GM23248 (cell line): ENCODE data around the gene RAMAC. TPM values are rescaled to one million over a fixed set of nuclear protein-coding genes. Genes with fewer than 3 reads are reported as not detected.

Source experiments
- DNase-seq: peaks from one replicate; pipeline ENCODE4 v3.0.0-alpha.2; 2015
- H2AFZ ChIP-seq: fragments of 200-600 bp; sonication (generic); 2 replicates; pipeline ENCODE4 v1.6.1; 2016; ENCODE audit warnings: antibody characterized with exemption
- H3F3A ChIP-seq: fragments of 200-600 bp; sonication (generic); 2 replicates; pipeline ENCODE4 v1.6.1; 2016; ENCODE audit warnings: mild to moderate bottlenecking, antibody characterized with exemption, mixed run types; ENCODE audit not compliant: insufficient read depth
- H3K27ac ChIP-seq: fragments of 200-600 bp; sonication (generic); 2 replicates; pipeline ENCODE4 v1.5.1; 2016; ENCODE audit warnings: mild to moderate bottlenecking
- H3K27me3 ChIP-seq: fragments of 200-600 bp; sonication (generic); replicated peaks from 2 replicates; pipeline ENCODE4 v1.6.1; 2016; ENCODE audit warnings: mild to moderate bottlenecking; ENCODE audit not compliant: insufficient read depth
- H3K36me3 ChIP-seq: fragments of 200-600 bp; sonication (generic); 2 replicates; pipeline ENCODE4 v1.6.1; 2016; ENCODE audit warnings: low read depth, mild to moderate bottlenecking
- H3K4me1 ChIP-seq: fragments of 200-600 bp; sonication (generic); 2 replicates; pipeline ENCODE4 v1.6.1; 2016; ENCODE audit warnings: mild to moderate bottlenecking; ENCODE audit not compliant: insufficient read depth
- H3K4me2 ChIP-seq: fragments of 200-600 bp; sonication (generic); one replicate; pipeline ENCODE4 v1.6.1; 2016; ENCODE audit warnings: mild to moderate bottlenecking; ENCODE audit not compliant: unreplicated experiment
- H3K4me3 ChIP-seq: fragments of 200-600 bp; sonication (generic); 2 replicates; pipeline ENCODE4 v1.5.1; 2016; ENCODE audit warnings: mild to moderate bottlenecking
- H3K79me2 ChIP-seq: fragments of 200-600 bp; sonication (generic); 2 replicates; pipeline ENCODE4 v1.6.1; 2016; ENCODE audit warnings: mild to moderate bottlenecking; ENCODE audit not compliant: insufficient read depth
- H3K9ac ChIP-seq: fragments of 200-600 bp; sonication (generic); 2 replicates; pipeline ENCODE4 v1.6.1; 2016; ENCODE audit warnings: mild to moderate bottlenecking
- H3K9me2 ChIP-seq: fragments of 200-600 bp; sonication (generic); 2 replicates; pipeline ENCODE4 v1.6.1; 2016; ENCODE audit warnings: mixed run types, mild to moderate bottlenecking, moderate library complexity; ENCODE audit not compliant: insufficient read depth
- H3K9me3 ChIP-seq: fragments of 200-600 bp; sonication (generic); one replicate; pipeline ENCODE4 v1.6.1; 2017; ENCODE audit warnings: low read depth
- H4K20me1 ChIP-seq: fragments of 200-600 bp; sonication (generic); 2 replicates; pipeline ENCODE4 v1.6.0; 2016; ENCODE audit not compliant: insufficient read depth
- EZH2 ChIP-seq: fragments of 200-600 bp; sonication (generic); IDR thresholded peaks from 2 replicates; pipeline ENCODE4 v1.6.1; 2018; ENCODE audit warnings: antibody characterized with exemption, mild to moderate bottlenecking; ENCODE audit not compliant: insufficient read depth, poor library complexity, severe bottlenecking
- EZH2phosphoT487 ChIP-seq: fragments of 200-600 bp; sonication (generic); IDR thresholded peaks from 2 replicates; pipeline ENCODE4 v1.6.1; 2018; ENCODE audit warnings: antibody characterized with exemption, moderate library complexity, mild to moderate bottlenecking, low read depth; ENCODE audit not compliant: insufficient read depth
- WGBS, 2 experiments: methylation state at CpG; one replicate each; pipeline ENCODE4 v1.1.6; 2015 to 2017; ENCODE audit warnings: low lambda C conversion rate in 2 of 2, low coverage in 1 of 2; ENCODE audit errors: missing lambda C conversion rate in 2 of 2; 5-methylcytosine and 5-hydroxymethylcytosine counted together
- in situ Hi-C: fragments of 300-500 bp; cut with MboI; formaldehyde crosslinking; loops from 2 replicates; pipeline ENCODE4 v1.15.0; 2020
- polyA plus RNA-seq: library from polyadenylated mRNA; unstranded; fragments of >200 nt; fragmentation: Nextera tagmentation; extraction: Ambion mirVana; gene quantifications from 2 replicates; pipeline ENCODE4 v1.2.1, GENCODE V29; 2016
- total RNA-seq: library from RNA; depleted of rRNA; stranded (reverse); fragments of >200 nt; shearing (Covaris generic); gene quantifications from 2 replicates; pipeline ENCODE4 v1.2.3, GENCODE V29; 2014

The RAMAC gene
- total and polyA plus RNA-seq, 2 experiments from 2014 or later = 23.9 to 40.2 TPM

- TF ChIP-seq EZH2 (no peak), EZH2phosphoT487 (no peak)
- Histone ChIP-seq H3K79me2 (peaks cover 20% of the 10 kb centered on the region), H3K4me2 (peak overlapping the region; percentile 30), H3K4me1 (peaks cover 23% of the 10 kb centered on the region), H4K20me1 (no peaks in the 10 kb centered on the region), H3K9me3 (no peaks in the 10 kb centered on the region), H3K9me2 (no peaks in the 10 kb centered on the region), H3F3A (peaks cover 19% of the 10 kb centered on the region; the same call in 1 of the 2 replicates), H3K36me3 (no peaks in the 10 kb centered on the region), H3K27ac (peak overlapping the region; percentile 59), H3K27me3 (no peaks in the 10 kb centered on the region), H3K4me3 (no peak overlapping the region), H2AFZ (no peak overlapping the region), H3K9ac (no peak overlapping the region)
- in situ Hi-C loops = no loop called here
- peak; percentile 95 for DNase-seq
- WGBS, 2 experiments = 22 to 26% methylated on average over 8 of the region's 8 CpGs
These were observed 43.3 kb upstream of the RAMAC start for GRCh38 chr15:82942691-82943090.

- Histone ChIP-seq H3K9me3 (no peaks in the 10 kb centered on the region), H3K9me2 (no peaks in the 10 kb centered on the region), H3K27me3 (no peaks in the 10 kb centered on the region), H3K36me3 (no peaks in the 10 kb centered on the region), H3K4me3 (no peak overlapping the region), H2AFZ (no peak overlapping the region), H4K20me1 (no peaks in the 10 kb centered on the region), H3F3A (peaks cover 19% of the 10 kb centered on the region; the same call in 1 of the 2 replicates), H3K4me2 (peak overlapping the region; percentile 30), H3K4me1 (peaks cover 23% of the 10 kb centered on the region), H3K27ac (peak overlapping the region; percentile 59), H3K9ac (no peak overlapping the region), H3K79me2 (peaks cover 20% of the 10 kb centered on the region)
- in situ Hi-C loops = no loop called here
- 79 to 83% methylated on average over 3 of the region's 3 CpGs for WGBS, 2 experiments
- no peak for TF ChIP-seq EZH2phosphoT487
- TF ChIP-seq EZH2 = no peak
- DNase-seq = peak; percentile 44
These were observed 42.8 kb upstream of the RAMAC start for GRCh38 chr15:82943176-82943575.

DNA sequence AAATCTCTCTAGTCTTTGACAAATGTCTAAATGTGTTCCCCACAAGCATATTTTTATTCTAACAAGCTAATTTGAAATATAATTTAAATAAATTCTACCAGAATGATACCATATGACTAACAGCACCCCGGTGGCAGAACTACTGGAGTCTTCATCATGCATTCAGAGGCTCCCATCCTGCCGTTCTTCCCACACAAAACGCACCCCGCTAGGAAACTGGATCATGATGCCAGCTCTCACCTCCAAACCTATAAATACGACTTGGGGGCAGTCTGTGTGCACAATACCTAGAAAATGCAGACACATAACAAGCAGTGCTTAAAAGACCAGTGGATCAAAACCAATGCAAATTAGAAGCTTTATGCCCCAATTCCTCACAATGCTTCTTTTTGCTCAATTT is 42.0 kb upstream of the RAMAC start:
- in situ Hi-C loops = no loop called here

GRCh38 chr15:82944821-82945220 is 41.2 kb upstream of the RAMAC start:
- Histone ChIP-seq H3K36me3 (no peaks in the 10 kb centered on the region), H3K9ac (peak overlapping the region; percentile 46; the same call in 1 of the 2 replicates), H3K27ac (peak overlapping the region; percentile 63), H3K9me2 (no peaks in the 10 kb centered on the region), H3K4me3 (no peak overlapping the region), H3K4me2 (peak overlapping the region; percentile 27), H3F3A (peaks cover 19% of the 10 kb centered on the region; the same call in 1 of the 2 replicates), H3K4me1 (peaks cover 23% of the 10 kb centered on the region), H2AFZ (no peak overlapping the region), H4K20me1 (no peaks in the 10 kb centered on the region), H3K79me2 (peaks cover 20% of the 10 kb centered on the region), H3K9me3 (no peaks in the 10 kb centered on the region), H3K27me3 (no peaks in the 10 kb centered on the region)
- WGBS, 2 experiments = 8 to 14% methylated on average over 5 of the region's 5 CpGs
- in situ Hi-C loops = no loop called here
- DNase-seq = peak; percentile 96
- no peak for TF ChIP-seq EZH2

More for the DNA sequence above, 42.0 kb upstream of the RAMAC start:
- H3K4me2 ChIP-seq = no peak overlapping the region
- H4K20me1 ChIP-seq = no peaks in the 10 kb centered on the region
- no peaks in the 10 kb centered on the region for H3K9me2 ChIP-seq
- H3F3A ChIP-seq = peaks cover 19% of the 10 kb centered on the region; the same call in 1 of the 2 replicates
- H3K36me3 ChIP-seq = no peaks in the 10 kb centered on the region
- peaks cover 23% of the 10 kb centered on the region for H3K4me1 ChIP-seq
- peaks cover 20% of the 10 kb centered on the region for H3K79me2 ChIP-seq
- no peak for DNase-seq
- H2AFZ ChIP-seq = no peak overlapping the region
- no peak overlapping the region for H3K9ac ChIP-seq
- WGBS, 2 experiments = 80% methylated on average over 5 of the region's 5 CpGs
- H3K27ac ChIP-seq = peak overlapping the region; percentile 63; the same call in 1 of the 2 replicates
- no peak overlapping the region for H3K4me3 ChIP-seq
- no peak for TF ChIP-seq EZH2
- no peak for TF ChIP-seq EZH2phosphoT487
- H3K9me3 ChIP-seq = no peaks in the 10 kb centered on the region
- no peaks in the 10 kb centered on the region for H3K27me3 ChIP-seq
